ENCODE data around the gene TNS1.

TNS1 gene

DNA sequence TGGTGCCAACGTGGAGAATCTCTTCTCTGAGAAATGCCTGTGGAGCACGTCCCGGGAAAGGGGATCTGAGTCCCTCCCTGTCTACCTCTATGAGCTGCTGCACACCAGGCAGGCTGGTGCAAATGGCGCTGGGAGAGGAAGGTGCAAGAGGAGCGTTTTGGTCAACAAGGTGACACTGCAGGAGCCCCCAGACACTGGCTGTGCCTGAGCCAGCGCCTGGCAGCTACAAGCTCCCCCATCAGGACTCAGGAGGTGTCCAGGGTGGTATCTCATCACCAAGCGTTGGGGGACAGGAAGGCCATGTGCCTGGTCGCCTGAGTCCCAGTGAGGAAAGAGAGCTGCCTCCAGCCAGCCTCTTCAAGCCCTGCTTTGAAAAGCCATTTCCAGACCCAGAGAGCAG, 173.4 kb downstream of the TNS1 start:
- no peaks in the 10 kb centered on the region for H3K9me2 ChIP-seq (replicated peaks; ENCODE audit: low read depth, low read length)
- no peaks in the 10 kb centered on the region for H3K27me3 ChIP-seq (ENCODE audit: insufficient read depth, low read length, poor library complexity, severe bottlenecking)
- TF ChIP-seq CTCF (conservative IDR thresholded peaks at IDR 0.05; ENCODE audit: low read length) (no peak), EZH2phosphoT487 (IDR thresholded peaks at IDR 0.05; ENCODE audit: borderline replicate concordance) (no peak)
- H3K79me2 ChIP-seq (ENCODE audit: insufficient read depth, low read length), result no peaks in the 10 kb centered on the region
- no peaks in the 10 kb centered on the region for H3K36me3 ChIP-seq (ENCODE audit: insufficient read depth, low read length)
- H2AFZ ChIP-seq (ENCODE audit: low read length), result no peak overlapping the region
- no peak overlapping the region for H3K4me3 ChIP-seq (ENCODE audit: low read length, poor library complexity, severe bottlenecking)
- H3F3A ChIP-seq (ENCODE audit: low read depth), result no peaks in the 10 kb centered on the region
- no peaks in the 10 kb centered on the region for H4K20me1 ChIP-seq (ENCODE audit: insufficient read depth, low read length, poor library complexity, severe bottlenecking)
- no peak overlapping the region for H3K9ac ChIP-seq (ENCODE audit: low read depth, low read length, poor library complexity, severe bottlenecking)
- no peaks in the 10 kb centered on the region for H3K9me3 ChIP-seq (ENCODE audit: insufficient read depth, low read depth, low read length)
- no peak overlapping the region for H3K4me2 ChIP-seq (ENCODE audit: low read depth, low read length, poor library complexity, severe bottlenecking)
- H3K4me1 ChIP-seq (ENCODE audit: insufficient read depth, low read length, poor library complexity, severe bottlenecking), result peaks cover 6% of the 10 kb centered on the region

DNA sequence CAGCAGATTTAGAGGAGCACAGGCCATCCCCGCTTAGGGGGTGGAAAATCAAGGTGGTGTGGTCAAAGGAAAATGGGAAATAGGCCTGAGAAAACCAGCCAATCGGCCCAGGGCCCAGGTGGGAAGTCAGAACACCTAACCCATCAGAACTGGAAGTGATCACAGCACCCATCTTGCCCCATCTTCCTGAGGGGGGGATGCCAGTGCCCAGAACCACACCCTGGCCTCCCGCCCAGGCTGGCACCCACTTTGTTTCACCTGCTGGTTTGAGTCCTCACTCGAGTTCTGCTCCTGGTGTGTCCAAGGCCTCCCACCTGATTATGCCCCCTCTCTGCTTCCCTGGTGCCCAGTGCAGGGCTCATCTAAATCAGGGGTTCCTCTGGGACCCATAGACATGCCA, 174.5 kb downstream of the TNS1 start:
- Histone ChIP-seq H3K4me2 (ENCODE audit: low read depth, low read length, poor library complexity, severe bottlenecking) (no peak overlapping the region), H3K9me2 (replicated peaks; ENCODE audit: low read depth, low read length) (no peaks in the 10 kb centered on the region), H3K4me3 (ENCODE audit: low read length, poor library complexity, severe bottlenecking) (no peak overlapping the region), H3F3A (ENCODE audit: low read depth) (no peaks in the 10 kb centered on the region), H3K9me3 (ENCODE audit: insufficient read depth, low read depth, low read length) (no peaks in the 10 kb centered on the region), H3K4me1 (ENCODE audit: insufficient read depth, low read length, poor library complexity, severe bottlenecking) (no peaks in the 10 kb centered on the region), H3K36me3 (ENCODE audit: insufficient read depth, low read length) (no peaks in the 10 kb centered on the region), H3K79me2 (ENCODE audit: insufficient read depth, low read length) (no peaks in the 10 kb centered on the region), H3K27me3 (ENCODE audit: insufficient read depth, low read length, poor library complexity, severe bottlenecking) (no peaks in the 10 kb centered on the region), H3K9ac (ENCODE audit: low read depth, low read length, poor library complexity, severe bottlenecking) (no peak overlapping the region), H4K20me1 (ENCODE audit: insufficient read depth, low read length, poor library complexity, severe bottlenecking) (no peaks in the 10 kb centered on the region), H2AFZ (ENCODE audit: low read length) (no peak overlapping the region)
- TF ChIP-seq EZH2phosphoT487 (IDR thresholded peaks at IDR 0.05; ENCODE audit: borderline replicate concordance), result no peak
- TF ChIP-seq CTCF (conservative IDR thresholded peaks at IDR 0.05; ENCODE audit: low read length), result no peak

DNA sequence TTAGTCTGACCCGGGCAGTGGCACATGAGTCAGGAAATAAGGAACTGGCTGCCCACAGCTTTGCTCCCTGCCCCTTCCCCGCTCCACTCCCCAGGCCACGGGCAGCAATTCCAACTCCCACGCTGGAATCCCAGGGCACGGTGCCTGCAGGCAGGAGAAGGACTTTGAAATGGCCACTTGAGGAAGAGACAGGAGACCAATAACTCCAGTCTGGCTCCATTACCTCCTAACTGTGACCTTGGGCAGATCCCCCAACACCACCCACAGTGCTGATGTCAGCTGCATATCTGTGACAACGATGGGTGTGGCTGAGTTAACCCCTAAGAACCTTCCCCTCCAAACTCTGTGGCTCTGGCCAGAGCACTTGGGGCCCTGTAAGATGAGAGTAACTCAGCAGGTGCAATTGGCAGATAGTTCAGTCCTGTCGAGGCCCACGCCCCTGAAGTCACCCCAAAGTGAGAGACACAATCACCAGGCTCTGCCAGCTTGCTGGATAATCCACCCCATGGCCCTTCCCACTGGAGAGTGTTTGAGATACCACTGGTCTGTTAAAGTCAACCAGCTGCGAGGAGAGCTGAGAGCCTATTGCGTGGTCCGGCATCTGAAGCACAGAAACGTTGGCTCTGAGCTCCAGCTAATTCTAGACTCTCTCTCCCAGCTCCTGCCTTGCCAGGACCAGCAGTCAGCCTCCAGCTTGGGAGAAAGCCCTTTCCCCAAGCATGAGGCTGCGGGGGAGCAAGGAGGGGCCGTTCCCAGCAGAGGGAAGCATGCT, 175.2 kb downstream of the TNS1 start:
- Histone ChIP-seq H3K27me3 (ENCODE audit: insufficient read depth, low read length, poor library complexity, severe bottlenecking) (no peaks in the 10 kb centered on the region), H3K36me3 (ENCODE audit: insufficient read depth, low read length) (no peaks in the 10 kb centered on the region), H3K9ac (ENCODE audit: low read depth, low read length, poor library complexity, severe bottlenecking) (no peak overlapping the region), H3K79me2 (ENCODE audit: insufficient read depth, low read length) (no peaks in the 10 kb centered on the region), H4K20me1 (ENCODE audit: insufficient read depth, low read length, poor library complexity, severe bottlenecking) (no peaks in the 10 kb centered on the region), H3K4me2 (ENCODE audit: low read depth, low read length, poor library complexity, severe bottlenecking) (no peak overlapping the region), H3K9me3 (ENCODE audit: insufficient read depth, low read depth, low read length) (no peaks in the 10 kb centered on the region), H3K4me3 (ENCODE audit: low read length, poor library complexity, severe bottlenecking) (no peak overlapping the region), H3K9me2 (replicated peaks; ENCODE audit: low read depth, low read length) (no peaks in the 10 kb centered on the region), H3F3A (ENCODE audit: low read depth) (no peaks in the 10 kb centered on the region), H2AFZ (ENCODE audit: low read length) (no peak overlapping the region), H3K4me1 (ENCODE audit: insufficient read depth, low read length, poor library complexity, severe bottlenecking) (no peaks in the 10 kb centered on the region)
- no peak for TF ChIP-seq EZH2phosphoT487 (IDR thresholded peaks at IDR 0.05; ENCODE audit: borderline replicate concordance)
- TF ChIP-seq CTCF (conservative IDR thresholded peaks at IDR 0.05; ENCODE audit: low read length), result no peak

Data from Loucy (cell line).